GM21367 (cell line): ENCODE data around the gene HDAC4.
"Not testable (repeated sequence)": the region's sequence is repeated elsewhere in the genome, so short reads cannot be mapped to it uniquely, and the experiment has no call there.

ENCODE experiments used
- ATAC-seq: cut with Tn5 transposase; IDR thresholded peaks from one replicate; pipeline ENCODE4 v1.9.1; 2021; ENCODE audit not compliant: unreplicated experiment

HDAC4 gene

DNA sequence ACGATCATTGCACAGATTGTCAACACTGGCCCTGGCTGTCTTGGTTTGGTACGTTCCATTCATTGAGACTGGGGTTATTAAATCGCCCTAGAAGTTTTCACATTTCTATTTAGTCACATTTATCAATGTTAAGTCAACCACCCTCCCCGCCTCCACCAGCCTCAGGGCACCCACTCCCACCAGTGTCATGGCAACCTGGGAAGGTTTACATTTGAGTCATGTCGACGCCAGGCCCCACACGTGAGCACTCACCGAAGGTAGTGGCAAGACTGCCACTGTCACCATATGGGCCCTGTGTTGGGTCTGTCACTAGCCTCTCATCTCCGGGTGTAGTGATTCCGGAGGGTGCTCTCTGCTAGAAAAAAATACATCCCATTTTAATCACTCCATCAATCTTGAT is 358.8 kb downstream of the HDAC4 start:
- ATAC-seq = no peak

DNA sequence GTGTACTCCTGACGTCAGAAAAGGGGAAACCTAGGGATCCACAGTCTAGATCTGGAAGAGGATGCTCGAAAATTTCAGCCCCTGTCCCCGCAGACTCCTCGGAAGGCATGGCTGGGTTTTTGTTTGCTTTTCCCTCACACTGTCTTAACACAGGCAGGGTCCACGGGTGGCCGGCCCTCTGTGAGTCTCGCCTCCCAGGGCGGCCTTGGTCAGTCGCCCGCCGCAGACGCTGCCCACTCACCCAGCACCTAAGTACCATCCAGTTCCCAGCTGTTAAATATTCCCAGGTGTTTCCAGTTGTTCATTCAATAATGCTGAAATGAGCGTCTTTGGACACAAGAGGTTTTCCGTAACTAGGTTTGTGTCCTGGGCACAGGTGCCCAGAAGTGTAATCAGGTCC is 359.8 kb downstream of the HDAC4 start:
- no peak for ATAC-seq

DNA sequence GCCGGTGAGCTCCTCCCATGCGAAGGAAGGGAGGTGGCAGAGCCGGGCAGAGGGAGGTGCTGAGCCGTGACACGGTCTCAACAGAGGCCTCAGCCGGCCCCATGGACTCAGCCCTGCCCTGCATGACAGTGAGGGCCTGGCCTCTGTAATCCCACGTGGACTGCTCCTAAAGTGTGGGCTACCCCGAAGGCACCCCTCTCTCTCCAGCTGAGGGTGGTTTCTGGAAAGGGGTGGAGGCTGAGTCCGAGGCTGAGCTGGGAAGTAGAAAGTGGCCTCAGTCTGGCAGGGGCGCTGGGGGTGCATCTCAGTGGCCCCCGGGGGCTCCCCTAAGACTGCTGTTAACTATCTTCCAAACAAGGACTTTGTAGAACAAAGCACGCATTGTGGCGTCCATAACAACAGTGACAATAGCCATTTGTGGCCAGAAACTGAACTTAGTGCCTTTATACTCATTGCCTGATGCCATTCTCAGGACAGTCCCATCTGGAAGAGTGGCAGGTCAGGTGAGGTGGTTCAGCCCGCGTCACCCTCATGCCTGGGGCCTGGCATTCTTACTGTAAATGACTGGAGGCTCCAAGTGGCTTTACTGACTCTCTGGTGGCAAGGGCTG is 360.6 kb downstream of the HDAC4 start:
- ATAC-seq = no peak

DNA sequence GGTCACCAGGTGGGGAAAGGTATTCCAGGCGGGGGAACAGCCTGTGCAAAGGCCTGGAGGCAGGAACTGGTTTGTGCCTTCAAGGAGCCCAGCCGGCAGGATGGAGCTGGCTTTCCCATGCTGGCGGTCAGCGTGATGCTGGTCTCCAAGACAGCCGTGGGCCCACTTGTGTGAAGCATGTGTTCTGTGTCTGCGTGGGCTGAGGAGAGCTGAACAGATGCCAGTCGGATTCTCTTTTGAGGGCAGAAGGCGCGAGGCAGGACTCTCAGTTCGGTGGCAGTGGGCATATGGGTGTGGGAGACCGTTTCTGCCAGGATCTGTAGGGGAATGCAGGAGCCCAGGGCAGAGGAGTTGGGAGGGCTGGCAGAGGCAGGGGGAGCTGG is 361.4 kb downstream of the HDAC4 start:
- ATAC-seq = no peak

DNA sequence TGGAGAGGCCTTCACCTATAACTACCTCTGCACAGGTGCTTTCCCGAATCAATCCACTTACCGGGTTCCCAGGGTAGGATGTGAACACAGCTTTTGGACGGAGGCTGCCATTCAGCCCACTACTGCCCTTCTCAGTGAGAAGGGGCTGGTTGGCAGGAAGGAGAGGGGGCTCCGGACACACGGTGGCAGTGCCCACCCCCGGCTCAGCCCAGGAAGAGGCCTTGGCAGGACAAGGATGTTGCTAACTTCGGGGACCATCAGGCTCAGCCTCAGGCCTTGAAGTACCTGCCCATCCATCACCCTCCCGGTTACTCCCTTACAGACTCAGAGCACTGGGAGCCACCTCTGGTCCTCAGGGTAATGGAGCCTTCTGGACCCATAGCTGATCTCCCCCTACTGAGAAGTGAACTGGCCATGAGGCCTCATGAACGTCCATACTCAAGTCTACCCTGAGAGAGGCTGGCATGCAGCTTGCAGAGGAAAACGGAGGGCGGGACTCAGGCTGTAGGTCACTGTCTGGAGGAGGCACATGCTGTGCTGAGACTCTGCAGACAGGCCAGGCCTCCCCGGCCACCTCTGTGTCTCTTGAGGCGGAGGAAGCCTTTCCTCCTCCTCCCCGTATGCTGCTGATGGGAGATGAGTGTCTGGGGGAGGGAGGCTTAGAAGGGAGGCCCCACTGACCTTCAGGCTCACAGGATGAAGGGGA is 361.9 kb downstream of the HDAC4 start:
- ATAC-seq = no peak

DNA sequence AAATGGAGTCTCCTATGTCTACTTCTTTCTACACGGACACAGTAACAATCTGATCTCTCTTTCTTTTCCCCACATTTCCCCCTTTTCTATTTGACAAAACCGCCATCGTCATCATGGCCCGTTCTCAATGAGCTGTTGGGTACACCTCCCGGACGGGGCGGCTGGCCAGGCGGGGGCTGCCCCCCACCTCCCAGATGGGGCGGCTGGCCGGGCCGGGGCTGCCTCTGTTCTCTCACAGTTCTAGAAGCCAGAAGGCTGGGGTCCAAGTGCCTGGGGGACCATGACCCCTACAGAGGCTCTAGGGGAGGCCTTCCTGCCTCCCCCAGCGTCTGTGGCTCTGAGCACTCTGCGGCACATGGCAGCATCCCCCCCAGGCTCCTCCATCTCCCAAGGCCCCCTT is 362.5 kb downstream of the HDAC4 start:
- ATAC-seq = not testable (repeated sequence)

DNA sequence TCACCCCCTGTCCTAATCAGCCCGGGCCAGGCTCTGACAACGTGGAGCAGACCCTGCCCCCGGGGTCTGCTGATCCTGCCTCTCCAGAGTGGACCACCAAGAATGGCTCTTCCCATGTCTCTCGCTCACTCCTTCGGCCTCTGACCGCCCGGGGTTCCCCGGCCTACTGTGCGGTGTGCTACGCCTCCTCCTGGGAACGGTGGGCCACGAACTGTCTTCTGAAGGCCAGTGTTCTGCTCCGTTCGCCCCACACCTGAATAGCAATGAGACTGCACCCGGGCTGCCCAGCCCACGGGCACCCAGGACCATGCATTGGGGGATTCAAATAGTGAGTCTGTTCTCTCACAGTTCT is 363.3 kb downstream of the HDAC4 start:
- ATAC-seq = no peak

DNA sequence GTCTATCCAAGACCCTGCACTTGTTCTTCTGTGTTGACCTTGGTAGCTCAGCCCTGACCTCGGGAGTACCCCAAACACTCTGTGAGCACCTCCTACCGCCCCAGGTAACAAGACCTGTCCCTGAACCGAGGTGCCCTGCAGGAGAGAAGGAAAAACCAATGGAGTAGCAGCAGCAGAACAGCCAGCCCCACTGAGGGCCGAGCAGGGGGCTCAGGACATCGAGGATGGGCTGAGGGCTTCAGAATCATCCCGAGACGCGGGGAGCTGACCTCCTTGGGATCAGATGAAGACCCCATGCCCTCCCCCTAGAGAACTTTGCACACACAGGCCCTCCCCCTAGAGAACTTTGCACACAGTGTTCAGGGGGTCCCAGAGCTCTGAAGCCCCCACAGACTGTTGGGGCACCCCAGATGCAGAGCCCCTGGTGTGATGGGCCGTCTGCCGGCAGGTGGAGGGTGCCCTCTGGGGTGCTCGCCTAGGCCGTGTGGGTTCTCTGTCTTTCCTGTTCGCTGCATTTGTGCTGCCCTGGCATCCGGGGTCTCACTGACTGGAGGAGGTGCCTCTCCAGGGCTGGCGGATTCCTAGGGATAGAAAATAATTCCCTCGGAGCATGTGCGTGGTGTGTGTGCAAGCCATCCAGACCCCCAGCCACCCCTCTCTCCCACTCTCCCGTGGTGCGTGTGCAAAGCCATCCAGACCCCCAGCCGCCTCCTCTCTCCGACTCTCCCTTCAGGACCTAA is 363.8 kb downstream of the HDAC4 start:
- ATAC-seq = no peak

DNA sequence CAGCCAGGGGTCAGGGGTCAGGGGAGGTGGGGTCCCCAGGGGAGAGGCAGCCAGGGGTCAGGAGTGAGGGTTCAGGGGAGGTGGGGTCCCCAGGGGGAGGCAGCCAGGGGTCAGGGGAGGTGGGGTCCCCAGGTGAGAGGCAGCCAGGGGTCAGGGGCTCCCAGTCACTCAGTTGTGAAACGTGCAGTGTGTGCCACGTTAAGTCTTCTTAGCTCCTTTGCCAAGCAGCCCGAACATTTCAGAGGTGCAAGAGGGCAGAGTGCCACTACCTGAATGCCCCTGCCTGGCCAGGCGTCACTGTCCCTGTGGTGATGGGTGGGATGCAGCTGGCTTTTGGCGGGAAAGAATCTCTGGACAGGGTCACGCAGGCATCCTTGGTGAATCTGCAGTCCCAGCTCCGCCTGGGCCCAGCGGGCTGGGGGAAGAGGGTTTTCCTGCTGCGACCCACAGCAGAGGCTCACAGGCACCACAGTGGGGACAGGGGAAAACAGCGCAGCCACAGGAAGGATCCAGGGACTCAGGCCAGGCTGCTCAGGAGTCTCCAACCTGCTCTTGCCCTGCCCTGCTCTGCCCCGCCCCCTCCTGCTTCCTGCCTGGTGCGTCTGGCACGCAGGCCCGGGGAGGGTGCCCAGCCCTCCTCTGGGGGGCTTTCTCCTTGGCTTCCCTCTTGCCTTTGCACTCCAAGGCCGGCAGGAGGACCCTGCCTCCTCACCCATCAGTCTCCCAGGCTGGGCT is 364.7 kb downstream of the HDAC4 start:
- ATAC-seq = no peak

DNA sequence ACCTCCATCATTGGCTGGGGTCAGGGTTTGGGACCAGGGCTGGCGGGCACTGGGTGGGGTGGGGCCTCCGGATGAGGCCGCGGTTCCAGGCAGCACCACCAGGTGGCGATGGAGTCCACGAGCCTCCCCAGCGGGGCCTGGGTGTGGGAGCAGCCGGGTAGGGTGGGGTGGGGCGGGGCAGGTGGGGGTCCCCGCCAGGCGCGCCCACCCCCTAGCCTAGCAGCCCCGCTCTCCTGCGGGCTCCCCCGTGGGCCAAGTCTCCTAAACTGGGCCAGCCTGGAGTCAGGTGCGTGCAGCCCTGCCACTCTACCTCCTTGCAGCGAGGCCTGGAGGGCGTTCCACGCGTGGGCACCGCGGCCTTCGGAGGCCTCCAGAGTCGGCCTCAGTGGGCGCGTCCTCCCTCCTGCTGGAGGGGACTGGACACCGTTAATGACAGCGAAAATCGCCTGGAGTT is 365.4 kb downstream of the HDAC4 start:
- no peak for ATAC-seq

DNA sequence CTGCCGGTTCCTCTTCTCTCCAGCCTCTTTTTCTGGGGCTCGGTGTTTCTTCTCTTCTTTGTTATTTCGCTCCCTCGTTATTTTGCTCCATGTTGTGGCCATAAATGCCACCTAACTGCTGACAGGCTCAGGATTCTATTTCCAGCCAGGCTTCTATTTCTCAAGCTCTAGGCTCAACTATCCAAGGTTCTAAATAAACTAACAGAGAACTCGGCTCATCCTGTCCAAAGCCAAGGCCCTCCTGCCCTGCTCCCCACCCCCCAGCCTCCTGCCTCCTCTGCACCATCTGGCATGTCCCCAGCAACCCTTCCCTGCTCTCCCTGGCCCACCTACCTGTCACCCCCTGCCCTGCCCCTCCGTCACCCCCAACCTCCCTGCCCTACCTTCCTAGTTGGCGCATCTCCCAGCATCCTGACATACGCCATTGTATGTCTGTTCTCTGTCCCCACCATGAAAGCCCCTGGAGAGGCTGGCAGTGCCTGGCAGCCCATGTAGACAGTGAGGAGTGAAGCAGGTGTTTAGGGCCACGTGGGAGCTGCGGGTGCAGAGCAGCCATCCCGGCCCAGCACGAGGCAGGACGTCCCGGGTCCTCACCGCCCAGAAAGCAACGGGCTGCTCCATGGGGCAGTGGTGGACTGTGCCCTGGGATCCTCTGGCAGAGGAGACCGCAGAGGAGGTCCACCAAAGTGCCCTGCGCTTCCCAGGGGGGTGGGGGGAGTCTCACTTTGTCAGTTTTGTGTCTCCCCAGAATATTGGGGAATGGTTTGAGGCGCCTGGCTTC is 366.1 kb downstream of the HDAC4 start:
- no peak for ATAC-seq

DNA sequence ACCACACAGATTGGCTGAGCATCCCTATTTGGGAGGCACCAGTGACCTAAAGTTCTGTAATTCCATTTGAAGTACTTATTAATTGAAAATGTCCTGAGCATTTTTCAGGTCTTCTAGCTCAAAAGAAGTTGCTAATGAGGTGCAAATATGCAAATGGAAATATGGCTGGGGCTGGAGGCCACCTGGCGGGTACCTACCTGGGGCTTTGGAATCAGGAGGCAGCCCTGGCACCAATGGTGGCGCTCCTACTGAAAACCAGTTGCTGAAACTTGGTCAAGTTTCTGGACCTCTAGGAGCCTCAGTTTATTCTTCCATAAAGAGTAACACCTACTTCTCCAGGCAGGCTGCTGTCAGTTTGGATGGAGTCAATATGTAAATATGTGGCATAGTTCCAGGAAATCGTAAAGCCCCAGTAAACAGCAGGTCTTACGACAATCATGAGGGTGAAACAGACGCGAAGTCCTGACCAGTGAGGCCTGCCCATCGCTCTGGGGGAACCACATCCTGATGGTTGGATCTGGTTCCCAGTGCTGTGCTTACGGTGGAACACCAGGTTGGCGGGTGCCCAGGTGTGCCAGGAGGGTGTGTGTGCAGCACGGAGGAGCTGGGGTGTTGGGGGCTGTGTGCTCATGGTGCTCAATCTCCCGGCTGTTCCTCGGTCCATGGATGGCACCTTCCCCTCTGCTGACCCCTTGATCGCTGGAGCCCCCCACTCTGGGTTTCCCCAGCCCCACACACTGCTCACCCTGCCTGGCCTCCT is 366.8 kb downstream of the HDAC4 start:
- no peak for ATAC-seq

DNA sequence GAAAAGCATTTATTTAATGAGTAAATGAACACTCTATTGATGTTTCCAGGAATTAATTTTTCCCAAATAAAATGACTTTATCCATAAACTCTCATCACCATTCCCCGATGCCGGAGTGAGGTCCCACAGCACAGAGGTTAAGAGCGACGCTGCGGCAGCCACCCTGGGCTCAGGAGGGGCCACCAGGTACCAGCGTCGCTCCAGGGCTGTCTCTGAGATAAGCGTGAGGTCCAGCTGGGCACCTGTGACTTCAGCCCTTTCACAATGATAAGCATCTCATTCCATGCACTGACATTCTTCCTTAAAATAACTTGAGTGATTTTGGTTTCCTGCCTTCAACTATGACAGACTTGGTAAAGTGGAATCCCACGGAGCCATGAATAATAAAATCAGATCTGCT is 370.9 kb downstream of the HDAC4 start:
- no peak for ATAC-seq

DNA sequence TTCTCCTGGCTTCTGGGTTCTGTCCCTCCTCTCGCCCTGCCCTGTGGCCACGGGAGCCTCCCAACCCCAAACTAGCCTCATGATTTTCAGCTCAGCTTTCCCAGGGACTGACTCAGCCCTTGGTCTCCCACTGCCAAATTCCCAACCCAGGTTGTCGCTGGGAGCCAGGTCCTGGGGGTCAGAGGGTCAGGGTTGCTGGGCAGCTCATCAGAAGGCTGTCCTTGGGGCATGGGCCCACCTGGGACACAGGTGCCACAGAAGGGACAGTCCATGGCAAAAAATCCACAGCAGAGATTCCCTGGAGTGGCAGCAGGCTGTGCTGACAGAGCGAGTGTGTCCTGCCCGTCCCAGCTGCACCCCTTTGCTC is 372.6 kb downstream of the HDAC4 start:
- no peak for ATAC-seq

DNA sequence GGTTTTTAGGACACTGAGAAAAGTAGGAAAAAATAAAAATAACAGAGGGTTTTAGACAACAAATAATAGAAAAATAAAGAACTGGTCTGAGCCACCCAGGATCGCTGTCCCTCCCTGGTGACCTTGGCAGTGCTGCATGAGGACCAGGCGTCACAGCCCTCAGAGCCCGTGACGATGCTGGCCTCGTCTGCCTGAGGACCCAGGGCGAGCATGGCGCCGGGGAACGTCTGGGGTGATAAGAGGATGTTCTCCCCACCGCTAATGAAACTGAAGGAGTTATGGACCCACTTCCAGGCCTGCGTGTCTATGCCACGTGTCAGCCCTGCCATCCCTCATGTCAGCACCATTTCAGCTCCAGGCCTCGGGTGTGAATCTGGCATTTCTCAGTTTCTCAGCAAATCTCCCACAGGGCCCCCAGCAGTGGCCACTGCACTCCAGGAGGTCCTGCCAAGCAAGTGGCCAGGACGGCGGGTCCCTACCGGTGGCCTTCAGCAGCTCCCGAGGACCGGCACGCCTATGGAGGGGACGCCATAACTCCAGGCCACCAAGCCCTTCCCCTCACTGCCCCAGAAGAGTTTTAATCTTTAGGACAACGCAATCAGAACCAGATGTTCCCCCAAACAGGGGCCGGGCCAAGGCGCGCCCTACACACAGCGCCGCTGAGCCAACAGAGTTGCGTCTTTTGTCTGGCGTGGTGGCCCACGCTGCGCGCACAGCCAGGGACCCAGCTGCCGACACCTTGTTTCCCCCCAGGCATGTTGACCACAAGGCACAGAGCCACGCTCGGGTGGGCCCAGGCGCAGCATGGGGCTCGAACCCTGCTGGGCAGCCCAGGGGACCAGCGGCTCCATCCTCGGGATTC is 373.2 kb downstream of the HDAC4 start:
- no peak for ATAC-seq

DNA sequence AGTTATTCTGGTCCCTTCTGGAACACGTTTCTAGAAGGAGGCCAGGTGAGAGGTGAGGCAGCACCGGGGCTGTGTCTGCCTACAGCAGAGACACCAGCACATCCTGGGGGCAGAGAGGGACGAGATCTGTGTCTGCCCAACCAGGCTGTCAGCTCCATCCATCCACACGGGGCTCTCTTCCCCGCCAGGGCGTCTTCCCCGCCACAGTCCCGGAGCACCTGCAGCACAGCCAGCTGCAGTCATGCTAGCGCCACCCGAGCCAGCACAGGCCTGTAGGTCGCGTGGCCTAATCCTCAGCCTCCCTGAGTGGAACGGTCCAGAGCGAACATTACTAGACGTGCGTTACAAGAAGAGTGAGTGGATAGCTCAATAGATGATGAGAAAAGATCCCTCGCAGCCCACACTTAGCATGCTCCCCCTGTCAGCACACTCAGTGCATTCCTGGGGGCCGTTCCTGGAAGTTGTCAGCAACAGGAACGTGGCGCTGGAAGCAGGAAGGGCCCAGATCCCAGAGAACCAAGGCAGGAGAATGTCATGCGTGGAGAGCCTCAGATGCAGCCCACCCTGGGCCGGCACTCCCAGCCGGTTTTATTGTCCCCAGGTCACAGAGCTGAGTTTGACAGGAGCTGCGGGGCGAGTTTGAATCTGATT is 374.0 kb downstream of the HDAC4 start:
- no peak for ATAC-seq

DNA sequence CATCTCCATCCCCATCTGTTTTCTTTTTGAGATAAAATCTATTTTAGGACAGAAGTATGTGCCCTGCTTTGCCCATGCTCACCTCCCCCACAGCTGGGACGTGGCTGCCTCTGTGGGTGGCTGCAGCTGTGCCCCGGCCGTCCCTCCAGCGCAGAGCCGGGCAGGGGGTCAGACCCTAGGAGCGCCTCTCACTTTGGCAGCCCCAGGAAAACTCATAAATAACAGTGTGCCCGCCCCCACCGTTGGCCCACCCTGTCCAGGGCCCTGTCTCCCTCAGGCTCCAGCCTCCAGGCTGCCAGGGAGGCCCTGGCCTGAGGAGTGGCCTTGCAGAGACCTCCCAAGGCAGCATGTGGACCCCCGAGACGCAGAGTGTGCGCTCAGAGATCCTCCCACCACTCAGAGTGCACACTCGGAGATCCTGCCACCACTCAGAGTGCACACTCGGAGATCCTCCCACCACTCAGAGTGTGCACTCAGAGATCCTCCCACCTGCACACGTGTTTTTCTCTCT is 374.8 kb downstream of the HDAC4 start:
- ATAC-seq = no peak

DNA sequence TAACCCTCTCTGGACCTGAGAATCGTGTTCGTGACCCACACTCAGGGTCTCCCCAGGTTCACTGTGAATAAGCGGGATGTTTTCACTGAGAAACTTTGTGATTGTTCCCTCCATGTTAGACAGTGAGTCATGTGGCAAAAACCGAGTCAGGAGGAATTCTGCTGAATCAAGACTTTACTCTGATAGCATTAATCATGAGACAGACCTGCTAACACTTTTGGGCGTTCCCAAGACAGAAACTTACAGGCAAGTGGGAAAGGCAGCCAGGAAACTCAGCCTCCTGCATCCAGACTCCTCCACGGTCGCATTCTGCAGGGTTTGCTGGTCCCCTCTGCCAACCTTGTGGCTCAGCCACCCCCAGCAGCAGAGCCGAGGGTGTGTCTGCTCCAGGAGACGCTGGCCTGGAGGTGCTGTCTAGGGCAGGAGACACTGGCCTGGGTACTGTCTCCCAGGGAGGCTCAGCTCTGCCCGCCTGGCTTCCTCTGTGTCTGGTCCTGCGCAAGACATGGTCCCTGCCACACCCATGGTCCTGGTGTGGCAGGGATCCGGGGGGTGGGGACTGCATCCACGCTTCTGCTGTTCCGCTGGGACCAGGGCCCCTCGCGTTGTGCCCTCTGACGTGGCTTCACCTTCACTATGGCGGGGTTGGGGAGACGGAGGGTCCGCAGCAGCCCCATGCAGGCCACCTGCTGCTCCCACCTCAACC is 375.6 kb downstream of the HDAC4 start:
- no peak for ATAC-seq
